ENCODE measurements around the gene NGRN. TPM values are rescaled to one million over a fixed set of nuclear protein-coding genes. Genes with fewer than 3 reads are reported as not detected.

The NGRN gene
- total RNA-seq, 4 donors from 2014 or later: 35.4 to 59.5 (median 43.3) TPM

DNA sequence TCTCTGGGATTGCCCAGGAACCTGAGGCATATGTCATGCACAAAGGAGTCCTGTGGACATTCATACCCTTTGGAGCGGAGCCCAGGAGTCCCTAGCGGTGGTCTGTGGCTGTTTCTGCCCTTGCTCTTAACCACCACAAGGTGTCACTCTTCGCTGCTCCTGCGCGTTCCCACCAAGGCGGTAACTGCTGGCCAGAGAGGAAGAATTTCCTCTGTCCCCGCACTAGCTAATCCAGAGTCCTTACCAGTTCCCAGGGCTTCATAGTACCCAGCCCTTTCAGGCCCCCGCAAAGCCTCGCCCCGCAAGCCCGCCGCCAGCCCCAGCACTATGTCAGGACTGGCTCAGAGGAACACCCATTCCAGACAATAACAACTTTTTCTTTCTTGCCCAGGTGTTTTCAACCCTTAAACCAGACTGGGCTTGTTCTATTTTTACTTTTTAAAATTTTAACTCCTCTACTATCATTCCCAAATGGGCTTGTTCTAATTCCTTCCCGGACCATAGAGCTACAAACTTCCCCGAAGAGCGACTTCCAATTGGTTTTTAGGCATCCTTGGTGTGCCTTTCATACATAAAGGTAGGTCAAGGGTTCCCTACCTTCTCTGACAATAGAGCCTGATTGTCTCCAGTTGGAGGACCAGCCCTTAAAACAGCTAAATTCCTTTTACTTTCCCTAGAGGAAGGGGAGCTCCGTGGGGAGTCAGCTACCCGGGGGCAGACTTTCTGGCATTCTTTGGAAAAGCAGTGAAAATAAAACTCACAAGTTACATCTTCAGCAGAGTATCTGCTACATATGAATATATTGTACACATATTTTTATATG lies 54.8 kb downstream of the NGRN start:
- intact Hi-C loops (cut with DNase I): loop anchor here (10.0 kb wide), 1 partner anchor 165 kb away; no protein-coding TSS in a partner anchor
- Histone ChIP-seq H3K4me3 (peak overlapping the region in 3 of 4 donors; percentile 25 to 53 (median 32)), H3K27ac (peak overlapping the region; percentile 69 to 77 (median 73)), H3K27me3 (no peaks in the 10 kb centered on the region), H3K36me3 (no peaks in the 10 kb centered on the region), H3K4me1 (peaks cover 10 to 47% (median 33%) of the 10 kb centered on the region in 3 donors), H3K9me3 (no peaks in the 10 kb centered on the region)
- TF ChIP-seq, protein P1, sequence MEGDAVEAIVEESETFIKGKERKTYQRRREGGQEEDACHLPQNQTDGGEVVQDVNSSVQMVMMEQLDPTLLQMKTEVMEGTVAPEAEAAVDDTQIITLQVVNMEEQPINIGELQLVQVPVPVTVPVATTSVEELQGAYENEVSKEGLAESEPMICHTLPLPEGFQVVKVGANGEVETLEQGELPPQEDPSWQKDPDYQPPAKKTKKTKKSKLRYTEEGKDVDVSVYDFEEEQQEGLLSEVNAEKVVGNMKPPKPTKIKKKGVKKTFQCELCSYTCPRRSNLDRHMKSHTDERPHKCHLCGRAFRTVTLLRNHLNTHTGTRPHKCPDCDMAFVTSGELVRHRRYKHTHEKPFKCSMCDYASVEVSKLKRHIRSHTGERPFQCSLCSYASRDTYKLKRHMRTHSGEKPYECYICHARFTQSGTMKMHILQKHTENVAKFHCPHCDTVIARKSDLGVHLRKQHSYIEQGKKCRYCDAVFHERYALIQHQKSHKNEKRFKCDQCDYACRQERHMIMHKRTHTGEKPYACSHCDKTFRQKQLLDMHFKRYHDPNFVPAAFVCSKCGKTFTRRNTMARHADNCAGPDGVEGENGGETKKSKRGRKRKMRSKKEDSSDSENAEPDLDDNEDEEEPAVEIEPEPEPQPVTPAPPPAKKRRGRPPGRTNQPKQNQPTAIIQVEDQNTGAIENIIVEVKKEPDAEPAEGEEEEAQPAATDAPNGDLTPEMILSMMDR (IDR thresholded peaks at IDR 0.05): peak; percentile 93 to 99 (median 96)
- TF ChIP-seq POLR2A (IDR thresholded peaks at IDR 0.05): peak in 1 of 4 donors; percentile 9
- no peak for DNase-seq
- WGBS, 2 donors: 9% methylated on average over 17 of the region's 17 CpGs

- no peak for DNase-seq
- Histone ChIP-seq H3K27me3 (no peaks in the 10 kb centered on the region), H3K4me1 (peaks cover 5 to 45% (median 28%) of the 10 kb centered on the region in 3 donors), H3K36me3 (no peaks in the 10 kb centered on the region), H3K9me3 (no peaks in the 10 kb centered on the region), H3K4me3 (no peak overlapping the region), H3K27ac (peak overlapping the region in 1 of 4 donors; percentile 69)
- no peak for TF ChIP-seq POLR2A (IDR thresholded peaks at IDR 0.05)
- TF ChIP-seq, protein P1 (IDR thresholded peaks at IDR 0.05): no peak
- WGBS, 2 donors: 42% methylated on average over 1 of the region's 1 CpG
- intact Hi-C loops (cut with DNase I): loop anchor here (10.0 kb wide), 1 partner anchor 164 kb away; no protein-coding TSS in a partner anchor
Observed at GRCh38 chr15:90320885-90321278, 55.4 kb downstream of the NGRN start.

Small RNAs within 50 kb of the gene (small RNA-seq; reads per million reads assigned to genes)
- gene AC091167.3 (0 reads per million in 4 donors), gene RN7SL736P (0 reads per million in 4 donors)

Other genes starting within 250 kb of the NGRN start
- 100 to 1,000 TPM in 2 of 4 donors, 10 to 100 TPM in 2; 60.7 to 155 (median 103) TPM for gene IDH2, start 163.2 kb upstream of the NGRN start, total RNA-seq
- gene SEMA4B, start 64.3 kb upstream of the NGRN start, total RNA-seq: 100 to 1,000 TPM in 3 of 4 donors, 10 to 100 TPM in 1; 87.9 to 209 (median 136) TPM
- 10 to 100 TPM; 44.2 to 58.9 (median 45.9) TPM for gene CIB1, start 31.7 kb upstream of the NGRN start, total RNA-seq
- 1 to 10 TPM; 4.7 to 8.4 (median 5.5) TPM for gene GDPGP1, start 31.5 kb upstream of the NGRN start, total RNA-seq
- not detected for gene TTLL13, start 16.1 kb upstream of the NGRN start, total RNA-seq
- gene ZNF774, start 86.6 kb downstream of the NGRN start, total RNA-seq: 1 to 10 TPM in 3 of 4 donors, under 1 TPM in 1; 0.79 to 9.3 (median 1.8) TPM
- gene IQGAP1, start 122.6 kb downstream of the NGRN start, total RNA-seq: 100 to 1,000 TPM; 181 to 285 (median 193) TPM

All from esophagus squamous epithelium (tissue), 5 donors.